ENCODE measurements around the gene SLC7A6OS. TPM values are rescaled to one million over a fixed set of nuclear protein-coding genes. Genes with fewer than 3 reads are reported as not detected.

The SLC7A6OS gene
- total and polyA plus RNA-seq, 10 of the 15 experiments (the other 5 are each of a cell fraction or from before 2014, with no cell fraction given): 2.9 to 27.4 (median 16.9) TPM

GRCh38 chr16:68310774-68311511, at the start of gene SLC7A6OS, which contains the start of gene PRMT7 (continued):
- TF ChIP-seq, protein P1, sequence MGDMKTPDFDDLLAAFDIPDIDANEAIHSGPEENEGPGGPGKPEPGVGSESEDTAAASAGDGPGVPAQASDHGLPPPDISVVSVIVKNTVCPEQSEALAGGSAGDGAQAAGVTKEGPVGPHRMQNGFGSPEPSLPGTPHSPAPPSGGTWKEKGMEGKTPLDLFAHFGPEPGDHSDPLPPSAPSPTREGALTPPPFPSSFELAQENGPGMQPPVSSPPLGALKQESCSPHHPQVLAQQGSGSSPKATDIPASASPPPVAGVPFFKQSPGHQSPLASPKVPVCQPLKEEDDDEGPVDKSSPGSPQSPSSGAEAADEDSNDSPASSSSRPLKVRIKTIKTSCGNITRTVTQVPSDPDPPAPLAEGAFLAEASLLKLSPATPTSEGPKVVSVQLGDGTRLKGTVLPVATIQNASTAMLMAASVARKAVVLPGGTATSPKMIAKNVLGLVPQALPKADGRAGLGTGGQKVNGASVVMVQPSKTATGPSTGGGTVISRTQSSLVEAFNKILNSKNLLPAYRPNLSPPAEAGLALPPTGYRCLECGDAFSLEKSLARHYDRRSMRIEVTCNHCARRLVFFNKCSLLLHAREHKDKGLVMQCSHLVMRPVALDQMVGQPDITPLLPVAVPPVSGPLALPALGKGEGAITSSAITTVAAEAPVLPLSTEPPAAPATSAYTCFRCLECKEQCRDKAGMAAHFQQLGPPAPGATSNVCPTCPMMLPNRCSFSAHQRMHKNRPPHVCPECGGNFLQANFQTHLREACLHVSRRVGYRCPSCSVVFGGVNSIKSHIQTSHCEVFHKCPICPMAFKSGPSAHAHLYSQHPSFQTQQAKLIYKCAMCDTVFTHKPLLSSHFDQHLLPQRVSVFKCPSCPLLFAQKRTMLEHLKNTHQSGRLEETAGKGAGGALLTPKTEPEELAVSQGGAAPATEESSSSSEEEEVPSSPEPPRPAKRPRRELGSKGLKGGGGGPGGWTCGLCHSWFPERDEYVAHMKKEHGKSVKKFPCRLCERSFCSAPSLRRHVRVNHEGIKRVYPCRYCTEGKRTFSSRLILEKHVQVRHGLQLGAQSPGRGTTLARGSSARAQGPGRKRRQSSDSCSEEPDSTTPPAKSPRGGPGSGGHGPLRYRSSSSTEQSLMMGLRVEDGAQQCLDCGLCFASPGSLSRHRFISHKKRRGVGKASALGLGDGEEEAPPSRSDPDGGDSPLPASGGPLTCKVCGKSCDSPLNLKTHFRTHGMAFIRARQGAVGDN (IDR thresholded peaks at IDR 0.05): peak; percentile 89
- TF ChIP-seq SMARCA5 (IDR thresholded peaks at IDR 0.05) (peak; percentile 76; the same call in 1 of the 2 replicates), SP1 (IDR thresholded peaks at IDR 0.05; ENCODE audit: low read depth, low read length) (peak; percentile 46), HDAC2 (IDR thresholded peaks at IDR 0.05) (0 out of 2 replicates have a peak, but pooled peaks have one; percentile 48), CEBPB (IDR thresholded peaks at IDR 0.05; ENCODE audit: borderline replicate concordance in 1 of 2, low read depth in 2 of 2, low read length in 2 of 2) (no peak), TBL1XR1 (IDR thresholded peaks at IDR 0.05; ENCODE audit: low read depth, low read length) (no peak), SPI1 (IDR thresholded peaks at IDR 0.05; ENCODE audit: borderline replicate concordance, insufficient read depth, low read depth, low read length) (peak; percentile 77), ZBTB11 (CRISPR knock-in tag; IDR thresholded peaks at IDR 0.05) (no peak), IKZF1 (conservative IDR thresholded peaks at IDR 0.05) (peak; percentile 75), RFX5 (IDR thresholded peaks at IDR 0.05; ENCODE audit: low read depth, low read length) (no peak), STAT3 (IDR thresholded peaks at IDR 0.05; ENCODE audit: low read depth, low read length) (no peak), TAF1 (IDR thresholded peaks at IDR 0.05; ENCODE audit: borderline replicate concordance, low read depth, low read length) (peak; percentile 88; the same call in 1 of the 2 replicates), RB1 (IDR thresholded peaks at IDR 0.05; ENCODE audit: borderline replicate concordance) (peak; percentile 77; the same call in 1 of the 2 replicates), EED (IDR thresholded peaks at IDR 0.05; ENCODE audit: low read depth) (no peak)
